Suppressor macrophage treated with lipopolysaccharide for 1 hour (primary cell): ENCODE measurements around the gene DNAJB14.

Experiments
- DNase-seq, 3 donors: peaks; one replicate each; pipeline ENCODE4 v3.0.0-alpha.2; 2020 to 2022

The DNAJB14 gene

DNA sequence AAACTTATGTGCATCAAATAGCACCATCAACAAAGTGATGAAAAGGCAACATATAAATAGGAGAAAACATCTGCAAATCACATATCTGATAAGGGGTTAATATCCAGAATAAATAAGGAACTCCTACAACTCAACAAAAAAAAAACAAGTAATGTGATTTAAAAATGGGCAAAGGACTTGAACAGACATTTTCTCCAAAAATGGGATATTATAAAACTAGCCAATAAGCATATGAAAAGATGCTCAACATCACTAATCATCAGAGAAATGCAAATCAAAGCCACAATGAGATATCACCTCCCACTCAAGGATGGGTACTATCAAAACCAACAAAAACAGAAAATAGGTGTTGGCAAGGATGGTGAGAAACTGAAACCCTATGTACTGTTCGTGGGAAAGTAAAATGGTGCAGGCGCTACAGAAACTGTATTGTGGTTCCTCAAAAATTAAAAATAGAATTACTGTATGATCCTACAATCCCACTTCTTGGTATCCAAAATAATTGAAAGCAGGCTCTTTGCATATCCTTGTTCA is 2.4 kb downstream of the DNAJB14 start:
- no peak for DNase-seq

- no peak for DNase-seq
These were observed 8.1 kb downstream of the DNAJB14 start for GRCh38 chr4:99938243-99938753.

DNA sequence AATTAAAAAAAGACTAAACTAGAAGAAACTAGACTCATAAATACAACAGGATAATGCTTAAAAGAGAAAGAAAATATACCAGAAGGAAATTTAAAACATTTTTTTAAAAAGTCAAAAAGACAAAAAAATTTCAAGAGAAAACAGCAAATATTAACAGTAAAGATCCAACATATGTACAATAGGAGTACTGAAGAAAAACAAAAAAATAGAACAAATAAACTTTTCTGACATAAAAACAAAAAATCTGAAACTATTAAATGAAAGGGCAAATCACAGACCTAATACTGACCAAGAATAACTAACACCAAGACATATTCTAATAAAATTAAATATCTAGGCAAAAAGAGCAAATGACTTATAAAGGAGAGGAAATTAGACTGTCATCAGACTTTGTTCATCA is 11.5 kb downstream of the DNAJB14 start:
- DNase-seq = no peak

DNA sequence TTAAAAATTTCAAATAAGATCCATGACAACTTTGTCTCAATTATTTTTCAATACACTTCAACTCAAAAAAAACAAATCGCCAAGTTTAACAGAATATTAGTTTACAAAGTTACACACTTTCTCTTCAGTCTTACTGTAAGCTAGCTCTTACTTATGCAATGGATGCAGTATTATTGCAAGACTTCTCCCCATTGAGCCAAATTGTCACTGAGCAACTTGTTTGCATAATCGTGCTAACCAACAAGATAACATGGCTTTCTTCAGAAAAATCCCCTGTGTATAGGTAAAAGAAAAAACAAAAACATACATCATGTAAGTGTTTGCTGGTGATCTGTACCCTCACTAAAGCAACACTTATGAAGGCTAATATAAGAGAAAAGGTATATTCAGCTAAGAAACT is 18.9 kb downstream of the DNAJB14 start:
- no peak for DNase-seq

GRCh38 chr4:99921174-99921573 is 25.2 kb downstream of the DNAJB14 start:
- no peak for DNase-seq

GRCh38 chr4:99918656-99919055 is 27.8 kb downstream of the DNAJB14 start:
- no peak for DNase-seq

- DNase-seq = no peak
These were observed 28.8 kb downstream of the DNAJB14 start for GRCh38 chr4:99917575-99917974.

DNA sequence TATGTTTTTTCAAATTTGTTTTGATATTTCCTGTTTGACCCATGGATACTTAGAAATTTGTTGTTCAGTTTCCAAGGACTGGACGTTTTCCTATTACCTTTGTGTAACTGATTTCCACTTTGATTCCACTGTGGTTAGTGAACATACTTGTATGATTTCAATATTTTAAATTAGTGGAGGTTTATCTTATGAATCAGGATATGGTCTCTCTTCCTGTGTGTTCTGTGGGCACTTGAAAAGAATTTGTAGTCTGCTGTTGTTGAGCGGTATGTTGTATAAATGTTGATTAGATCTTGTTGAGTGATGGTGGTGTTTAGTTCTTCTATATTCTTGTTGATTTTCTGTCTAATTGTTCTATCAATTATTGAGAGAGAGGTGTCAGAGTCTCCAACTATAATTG is 31.0 kb downstream of the DNAJB14 start:
- DNase-seq = no peak

DNA sequence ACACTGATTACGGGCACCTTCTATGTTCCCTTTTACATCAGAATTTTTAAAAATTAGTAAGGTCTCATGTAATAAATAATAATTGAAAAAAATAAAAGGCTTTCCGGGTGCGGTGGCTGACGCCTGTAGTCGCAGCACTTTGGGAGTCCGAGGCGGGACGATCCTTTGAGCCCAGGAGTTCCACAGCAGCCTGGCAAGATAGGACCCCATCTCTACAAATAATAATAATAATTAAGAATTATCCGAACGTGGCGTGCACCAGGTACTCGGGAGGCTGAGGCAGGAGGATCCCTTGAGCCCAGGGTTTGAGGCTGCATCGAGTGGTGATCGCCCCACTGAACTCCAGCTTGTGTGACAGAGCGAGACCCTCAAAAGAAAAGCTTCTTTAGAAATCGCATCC is 51.4 kb downstream of the DNAJB14 start:
- no peak for DNase-seq

DNA sequence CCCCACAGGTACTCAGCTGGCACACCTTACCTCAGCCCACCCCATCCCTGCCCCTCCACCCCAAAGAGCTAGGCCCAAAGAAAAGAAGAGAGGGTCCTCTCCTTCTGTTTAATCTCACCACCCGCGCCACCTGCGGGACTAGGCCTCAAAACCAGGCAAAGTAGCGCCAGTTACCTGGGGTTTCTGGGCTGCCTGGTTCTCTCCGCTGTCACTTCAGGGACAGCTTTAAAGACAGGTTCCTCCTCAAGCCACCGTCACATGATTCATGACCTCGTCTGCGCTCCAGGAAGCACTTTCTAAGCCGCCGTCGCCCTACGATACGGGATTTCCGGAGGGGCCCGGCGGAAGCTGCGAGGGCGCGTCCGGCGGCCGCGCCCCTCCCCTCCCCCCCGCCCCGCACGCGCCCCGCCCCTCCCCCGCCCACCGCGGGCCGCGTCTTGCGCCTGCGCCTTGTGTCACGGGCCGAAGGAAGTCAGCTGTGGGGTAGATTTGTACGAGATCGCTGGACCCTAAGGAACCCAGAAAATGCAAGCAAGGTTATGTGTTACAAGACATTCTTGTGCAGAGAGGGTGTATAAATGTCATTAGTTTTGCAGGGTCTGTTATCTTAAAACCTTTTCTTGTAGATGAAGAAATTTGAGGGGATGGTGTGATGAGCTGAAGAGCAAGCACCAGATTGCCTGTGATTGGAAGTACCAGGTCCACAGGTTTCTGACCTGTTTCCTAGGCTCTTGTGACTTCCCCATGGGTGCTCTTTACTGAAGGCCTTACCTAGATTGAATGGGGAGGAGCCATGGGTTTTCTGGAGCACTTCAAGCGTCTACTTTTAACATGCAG is 52.0 kb downstream of the DNAJB14 start, which contains the start of gene LAMTOR3:
LAMTOR3 (minus strand) TSS at position 267 of the 837 bp plus-strand sequence. CDS start 464 bp downstream, outside the sequence.
- DNase-seq = peak; percentile 95 to 97 (median 96)

- peak; percentile 65 to 81 (median 74) for DNase-seq
These were observed 52.6 kb downstream of the DNAJB14 start for GRCh38 chr4:99893839-99894160.

DNA sequence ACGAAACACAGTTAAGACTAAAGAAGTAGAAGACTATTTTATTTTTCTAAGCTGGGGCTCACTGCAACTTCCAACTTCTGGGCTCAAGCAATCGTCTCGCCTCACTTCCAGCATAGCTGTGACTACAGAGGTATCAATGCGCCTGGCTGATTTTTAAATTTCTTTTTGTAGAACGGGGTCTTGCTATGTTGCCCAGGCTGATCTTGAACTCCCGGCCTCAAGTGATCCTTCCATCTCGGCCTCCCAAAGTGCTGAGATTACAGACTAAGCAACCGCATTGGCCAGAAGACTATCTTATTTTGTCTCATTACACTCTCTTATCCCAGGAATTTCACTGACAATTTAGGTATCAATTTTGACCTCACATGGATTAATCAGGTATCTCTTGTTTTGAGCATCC is 53.4 kb downstream of the DNAJB14 start:
- no peak for DNase-seq

DNA sequence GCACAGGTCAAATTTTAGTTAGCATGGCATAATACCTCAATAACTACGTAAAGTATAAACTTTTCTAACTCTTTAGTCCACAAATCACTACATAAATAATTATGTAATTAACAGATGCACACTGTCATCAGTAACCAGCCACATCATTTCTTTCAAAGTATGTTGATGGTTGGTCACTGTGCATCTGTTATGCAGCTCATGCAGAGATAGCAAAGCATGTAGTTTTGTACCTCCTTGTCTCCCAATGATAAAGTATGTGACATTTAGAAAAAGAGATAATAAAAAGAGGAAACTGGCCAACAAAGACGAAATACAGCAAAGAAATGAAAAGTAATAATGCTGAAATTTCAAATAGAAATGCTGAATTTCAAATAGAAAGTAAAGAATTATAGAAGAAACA is 55.1 kb downstream of the DNAJB14 start:
- DNase-seq = no peak

DNA sequence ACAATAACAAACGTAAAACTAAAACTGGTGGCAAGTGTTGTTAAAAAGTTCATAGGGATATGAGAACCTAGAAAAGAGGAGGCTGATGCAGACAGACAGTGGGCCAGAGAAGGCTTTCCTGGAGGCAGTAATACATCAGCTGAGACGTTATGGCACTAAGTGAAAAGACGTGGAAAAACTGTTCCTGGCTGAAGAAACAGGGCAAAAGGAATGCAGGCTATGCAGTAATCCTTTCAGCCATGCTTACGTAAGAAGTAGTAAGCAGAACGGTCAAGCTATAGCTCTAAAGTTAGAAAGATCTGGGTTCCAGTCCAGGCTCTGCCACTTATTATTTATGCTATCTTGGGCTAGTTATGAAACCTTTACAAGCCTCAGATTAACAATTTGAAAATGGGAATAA is 58.6 kb downstream of the DNAJB14 start:
- DNase-seq = no peak

- no peak for DNase-seq
These were observed 60.3 kb downstream of the DNAJB14 start for GRCh38 chr4:99886146-99886545.

DNA sequence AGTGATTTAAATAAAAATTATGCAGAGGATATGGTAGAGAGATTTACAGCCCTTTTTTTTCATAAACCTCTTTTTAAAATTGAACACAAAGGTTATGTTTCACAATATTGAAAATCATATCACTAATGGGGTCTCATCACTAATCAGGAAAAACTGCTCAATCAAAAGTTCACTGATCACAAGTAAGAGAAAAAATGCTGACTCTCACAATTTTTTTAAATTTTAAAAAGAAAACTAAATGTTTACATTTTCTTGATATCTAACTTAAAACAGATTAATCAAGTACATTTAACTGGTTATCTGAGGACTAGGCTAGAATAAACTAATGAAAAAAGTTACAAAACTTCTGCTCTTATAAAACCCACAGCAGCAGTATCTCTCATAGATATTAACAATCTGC is 60.7 kb downstream of the DNAJB14 start:
- no peak for DNase-seq

DNA sequence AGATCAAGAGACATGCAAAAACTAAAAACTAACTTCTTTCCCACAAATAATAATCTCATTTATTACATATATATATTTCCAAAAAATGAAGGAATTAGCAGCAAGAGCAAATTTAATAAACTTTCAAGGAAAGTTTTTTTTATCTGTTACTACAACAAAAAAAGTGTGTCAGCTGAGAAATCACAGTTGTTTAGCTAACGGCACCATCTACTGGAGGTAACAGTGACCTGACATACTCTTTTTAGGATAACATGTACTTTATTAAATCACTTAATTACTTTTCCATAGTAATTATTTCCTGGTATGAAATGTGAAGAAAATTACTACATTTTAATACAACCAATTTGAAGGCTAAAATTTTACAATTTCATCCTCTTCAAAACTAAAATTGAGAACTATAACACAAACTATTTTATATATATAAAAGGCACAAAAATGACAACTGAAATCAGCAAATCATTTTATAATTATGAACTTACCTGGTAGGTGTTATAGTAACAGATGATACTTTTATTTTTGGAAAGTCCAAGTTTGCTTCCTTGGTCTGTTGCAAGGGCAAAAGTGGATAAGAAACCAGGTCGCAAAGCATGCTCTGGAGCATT is 61.3 kb downstream of the DNAJB14 start:
- DNase-seq = peak; percentile 35 to 65 (median 61)

- no peak for DNase-seq
These were observed 67.0 kb downstream of the DNAJB14 start for GRCh38 chr4:99879458-99879857.

- DNase-seq = no peak
These were observed 67.8 kb downstream of the DNAJB14 start for GRCh38 chr4:99878604-99879003.

- no peak for DNase-seq
These were observed 69.5 kb downstream of the DNAJB14 start for GRCh38 chr4:99876946-99877345.

GRCh38 chr4:99875071-99875470 is 71.3 kb downstream of the DNAJB14 start:
- no peak for DNase-seq

GRCh38 chr4:99872570-99872969 is 73.8 kb downstream of the DNAJB14 start:
- no peak for DNase-seq

GRCh38 chr4:99868126-99868596 is 78.3 kb downstream of the DNAJB14 start:
- peak; percentile 51 to 66 (median 59) for DNase-seq

DNA sequence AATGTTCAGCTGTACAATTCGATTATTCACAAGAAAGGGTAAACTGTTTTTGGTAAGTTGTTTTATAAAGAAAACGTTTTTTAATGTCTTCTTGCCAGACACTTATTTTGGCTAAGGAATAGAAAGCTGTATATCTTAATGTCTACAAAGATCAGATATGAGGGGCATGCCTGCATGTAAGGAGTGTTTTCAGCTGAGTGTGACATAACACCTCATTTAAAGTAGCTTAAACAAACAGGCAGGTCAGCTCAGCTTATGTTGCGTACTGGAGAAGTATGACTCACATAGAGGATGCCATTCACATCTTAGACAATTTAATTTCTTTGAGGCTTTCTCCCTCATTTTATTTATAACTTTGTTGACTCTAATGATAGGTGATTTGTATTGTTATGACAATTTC is 82.6 kb downstream of the DNAJB14 start:
- DNase-seq = no peak
